GM21723 (cell line): ENCODE measurements around the gene PLG.
"Not testable (repeated sequence)": the region's sequence is repeated elsewhere in the genome, so short reads cannot be mapped to it uniquely, and the experiment has no call there.

Source experiments
- ATAC-seq: cut with Tn5 transposase; IDR thresholded peaks from one replicate; pipeline ENCODE4 v1.9.1; 2021; ENCODE audit warnings: mild to moderate bottlenecking, moderate library complexity; ENCODE audit not compliant: unreplicated experiment

Gene PLG

DNA sequence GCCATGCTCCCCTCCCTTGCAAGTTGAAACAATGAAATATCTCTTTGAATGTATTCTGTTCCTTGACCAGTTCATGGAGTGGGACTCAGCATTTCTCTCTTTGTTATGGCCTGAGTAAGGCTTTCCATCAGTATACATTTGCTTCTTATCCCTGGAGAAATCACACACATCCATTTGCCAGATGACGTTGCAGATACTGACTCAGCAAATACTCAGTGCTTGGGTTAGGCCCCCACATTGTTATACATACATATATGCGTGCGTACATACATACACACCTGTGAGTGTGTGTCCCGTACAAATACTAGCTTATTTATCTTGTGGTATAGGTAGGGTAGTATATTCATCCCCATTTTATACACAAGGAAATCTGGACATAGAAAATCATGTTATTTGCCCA is 72.4 kb downstream of the PLG start:
- ATAC-seq, result no peak

GRCh38 chr6:160775792-160776580 is 73.9 kb downstream of the PLG start:
- peak; percentile 90 for ATAC-seq

DNA sequence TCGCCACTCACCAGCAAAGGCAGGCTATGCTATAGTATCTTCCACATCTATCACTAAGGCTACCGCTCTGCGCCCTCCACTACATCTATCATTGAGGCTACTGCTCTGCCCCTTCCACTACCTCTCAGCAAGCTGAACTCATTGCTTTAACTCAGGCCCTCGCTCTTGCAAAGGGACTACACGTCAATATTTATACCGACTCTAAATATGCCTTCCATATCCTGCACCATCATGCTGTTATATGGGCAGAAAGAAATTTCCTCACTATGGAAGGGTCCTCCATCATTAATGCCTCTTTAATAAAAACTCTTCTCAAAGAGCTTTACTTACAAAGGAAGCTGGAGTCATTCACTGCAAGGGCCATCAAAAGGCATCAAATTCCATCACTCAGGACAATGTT is 77.1 kb downstream of the PLG start:
- not testable (repeated sequence) for ATAC-seq

DNA sequence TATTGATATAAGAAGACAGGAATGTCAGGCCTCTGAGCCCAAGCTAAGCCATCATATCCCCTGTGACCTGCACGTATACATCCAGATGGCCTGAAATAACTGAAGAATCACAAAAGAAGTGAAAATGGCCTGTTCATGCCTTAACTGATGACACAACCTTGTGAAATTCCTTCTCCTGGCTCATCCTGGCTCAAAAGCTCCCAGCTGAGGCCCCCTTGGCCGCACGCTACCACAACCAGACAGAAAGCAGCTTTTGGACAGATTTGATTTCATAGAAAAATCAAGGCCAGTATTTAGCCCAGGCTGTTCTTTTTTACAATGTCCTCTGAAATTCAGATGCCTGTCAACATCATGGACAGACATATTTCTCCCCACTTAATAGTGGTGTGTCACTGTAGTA is 78.6 kb downstream of the PLG start:
- ATAC-seq, result not testable (repeated sequence)

DNA sequence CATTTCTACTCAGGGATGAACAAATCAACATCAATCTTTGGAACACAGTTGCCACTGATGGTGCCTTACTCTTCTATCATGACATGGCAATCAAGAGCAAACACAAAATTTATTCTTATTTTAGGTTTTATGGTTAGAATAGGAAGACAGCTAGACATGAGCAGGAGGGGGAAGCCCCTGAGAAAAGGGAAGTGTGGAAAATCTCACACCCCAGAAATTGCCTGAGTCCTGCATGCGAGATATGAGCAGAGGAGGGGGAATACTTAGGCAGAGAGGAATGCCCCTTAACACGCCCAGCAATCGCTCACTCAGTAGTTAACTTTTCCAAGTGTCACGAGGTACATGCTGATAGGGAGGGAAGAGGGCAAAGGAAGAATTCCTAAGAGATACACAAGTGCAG is 79.3 kb downstream of the PLG start:
- ATAC-seq, result no peak

- no peak for ATAC-seq
Observed at GRCh38 chr6:160782228-160782627, 80.2 kb downstream of the PLG start.

DNA sequence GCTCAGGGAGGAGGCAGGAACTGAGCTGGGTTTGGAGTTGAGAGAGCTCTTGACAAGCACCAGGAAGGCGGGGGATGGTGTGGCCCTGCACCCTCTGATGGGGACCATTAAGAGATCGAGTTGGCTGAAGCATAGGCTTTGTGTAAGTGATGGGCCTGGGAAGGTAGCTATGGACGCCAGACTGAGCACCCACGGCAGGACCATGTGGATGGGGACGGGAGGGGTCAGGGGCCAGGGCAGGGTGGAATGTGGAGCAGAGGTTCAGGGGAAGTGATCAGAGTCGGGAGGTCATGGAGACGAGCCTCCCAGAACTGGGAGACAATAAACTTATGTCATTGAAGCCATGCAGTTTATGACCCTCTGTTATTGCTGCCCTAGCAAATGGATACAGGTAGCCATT is 81.7 kb downstream of the PLG start:
- no peak for ATAC-seq

- ATAC-seq, result not testable (repeated sequence)
Observed at GRCh38 chr6:160788126-160788525, 86.1 kb downstream of the PLG start.

DNA sequence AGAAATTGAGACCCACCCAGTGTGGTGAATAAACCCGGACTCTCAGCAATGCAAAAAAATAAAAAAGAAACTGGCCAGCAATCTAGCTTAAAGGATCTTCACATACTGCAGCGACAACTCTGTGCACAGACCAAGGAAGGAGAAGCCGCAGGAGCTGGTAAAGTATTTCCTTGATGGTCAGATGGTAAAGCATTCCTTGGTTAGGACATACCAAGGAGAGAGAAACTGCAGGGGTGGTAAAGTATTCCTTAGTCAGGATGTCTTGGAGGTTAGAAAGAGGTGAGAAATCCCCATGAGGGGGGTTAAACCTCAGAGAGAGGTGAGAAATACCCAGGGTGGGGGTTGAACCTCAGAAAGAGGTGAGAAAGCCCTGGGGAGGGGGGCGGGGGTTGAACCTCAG is 86.8 kb downstream of the PLG start:
- ATAC-seq, result no peak

DNA sequence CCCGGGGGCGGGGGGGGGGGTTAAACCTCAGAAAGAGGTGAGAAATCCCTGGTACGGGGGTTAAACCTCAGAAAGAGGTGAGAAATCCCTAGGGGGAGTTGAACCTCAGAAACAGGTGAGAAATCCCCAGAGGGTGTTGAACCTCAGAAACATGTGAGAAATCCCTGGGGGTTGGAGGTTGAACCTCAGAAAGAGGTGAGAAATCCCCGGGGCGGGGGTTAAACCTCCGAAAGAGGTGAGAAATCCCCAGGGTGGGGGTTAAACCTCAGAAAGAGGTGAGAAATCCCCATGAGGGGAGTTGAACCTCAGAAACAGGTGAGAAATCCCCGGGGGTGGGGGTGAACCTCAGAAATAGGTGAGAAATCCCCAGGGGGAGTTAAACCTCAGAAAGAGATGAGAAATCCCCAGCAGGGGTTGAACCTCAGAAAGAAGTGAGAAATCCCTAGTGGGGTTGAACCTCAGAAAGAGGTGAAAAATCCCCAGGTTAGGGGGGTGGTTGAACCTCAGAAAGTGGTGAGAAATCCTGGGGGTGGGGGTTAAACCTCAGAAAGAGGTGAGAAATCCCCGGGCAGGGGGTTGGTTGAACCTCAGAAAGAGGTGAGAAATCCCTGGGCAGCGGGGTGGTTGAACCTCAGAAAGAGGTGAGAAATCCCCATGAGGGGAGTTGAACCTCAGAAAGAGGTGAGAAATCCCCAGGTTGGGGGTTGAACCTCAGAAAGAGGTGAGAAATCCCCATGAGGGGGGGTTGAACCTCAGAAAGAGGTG is 87.4 kb downstream of the PLG start:
- peak; percentile 25 for ATAC-seq

DNA sequence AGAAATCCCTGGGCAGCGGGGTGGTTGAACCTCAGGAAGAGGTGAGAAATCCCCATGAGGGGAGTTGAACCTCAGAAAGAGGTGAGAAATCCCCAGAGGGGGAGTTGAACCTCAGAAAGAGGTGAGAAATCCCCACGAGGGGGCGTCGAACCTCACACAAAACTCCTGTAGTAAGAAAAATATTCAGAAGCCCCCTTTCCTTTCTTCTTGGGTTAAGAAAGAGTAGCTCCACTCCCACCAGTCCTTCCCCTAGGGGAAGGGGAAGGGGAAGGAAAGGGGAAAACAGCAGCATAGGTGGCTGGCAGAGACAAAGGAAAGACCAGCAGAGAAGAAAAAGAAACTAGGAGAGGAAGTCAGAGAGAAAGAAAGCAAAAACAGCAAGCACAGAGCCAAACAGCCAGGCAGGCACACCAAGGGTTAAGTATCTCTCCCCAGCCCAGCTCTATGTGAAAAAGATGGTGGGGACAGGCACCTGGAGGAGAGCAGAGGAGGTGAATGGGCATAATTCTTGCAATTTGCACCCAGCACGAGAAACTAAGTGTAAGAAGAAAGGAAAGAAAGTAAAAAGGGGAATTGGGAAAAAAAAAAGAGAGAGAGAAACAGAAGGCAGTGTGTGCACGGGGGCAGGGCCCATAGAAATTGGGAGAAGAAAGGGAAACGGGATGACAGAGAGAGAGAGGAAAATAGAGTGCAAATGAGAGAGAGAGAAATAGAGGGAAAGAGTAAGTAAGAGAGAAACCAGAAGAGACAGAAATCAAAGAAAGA is 88.2 kb downstream of the PLG start:
- ATAC-seq, result peak; percentile 46

DNA sequence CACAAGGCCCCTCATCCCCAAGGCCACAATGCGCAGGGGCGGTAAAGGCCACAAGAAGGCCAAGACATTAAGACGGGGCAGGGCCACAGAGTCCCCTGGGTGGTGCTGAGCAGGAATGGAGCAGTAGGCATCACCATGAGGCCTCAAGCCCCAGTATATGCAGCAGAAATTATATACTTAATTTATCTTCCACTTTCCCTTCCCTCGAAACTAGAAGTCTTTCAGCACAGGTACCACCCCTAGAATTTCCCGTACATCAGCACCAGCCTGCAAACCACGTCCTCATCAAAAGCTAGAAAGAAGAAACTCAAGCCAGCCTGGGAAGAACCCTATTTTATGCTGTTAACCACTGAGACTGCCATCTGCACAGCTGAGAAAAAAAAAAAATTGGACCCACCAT is 89.4 kb downstream of the PLG start:
- ATAC-seq, result peak; percentile 76

DNA sequence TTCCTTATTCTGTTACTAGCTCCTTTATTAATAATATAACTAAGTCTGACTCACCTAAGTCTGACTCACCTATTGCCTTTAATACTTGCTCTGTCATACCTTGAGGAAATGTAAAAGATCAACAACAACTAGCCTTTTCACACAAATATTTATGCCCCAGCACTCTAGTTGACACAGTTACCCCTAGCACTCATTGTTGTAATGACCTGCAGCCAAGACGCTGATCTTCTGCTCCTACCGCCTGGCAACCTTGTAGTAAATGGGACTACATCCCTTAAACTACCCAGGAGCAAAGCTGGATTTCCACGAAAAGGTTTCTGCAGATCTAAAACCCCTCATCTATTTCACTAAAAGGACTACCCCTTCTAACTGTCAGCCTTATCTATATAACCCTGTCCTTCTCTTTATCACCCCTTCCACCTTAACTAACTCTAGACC is 90.0 kb downstream of the PLG start:
- peak; percentile 47 for ATAC-seq

DNA sequence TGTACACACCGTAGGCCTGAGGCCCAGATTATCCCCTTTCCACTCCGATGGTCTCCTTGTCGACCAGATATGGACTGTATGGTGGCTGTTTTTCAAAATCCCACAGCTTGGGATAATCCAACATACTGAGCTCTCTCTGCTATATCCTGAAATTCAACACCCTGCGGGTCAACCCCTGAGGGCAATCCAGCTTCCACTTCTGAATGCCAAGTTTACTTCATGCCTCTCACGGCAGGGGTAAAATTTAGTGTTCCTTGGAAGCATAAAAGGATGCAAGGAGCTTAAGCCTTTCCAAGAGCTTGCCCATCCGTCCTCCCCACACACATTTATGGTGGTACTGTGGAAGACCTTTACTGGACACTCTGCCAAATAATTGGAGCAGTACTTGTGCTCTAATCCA is 90.7 kb downstream of the PLG start:
- ATAC-seq, result no peak

DNA sequence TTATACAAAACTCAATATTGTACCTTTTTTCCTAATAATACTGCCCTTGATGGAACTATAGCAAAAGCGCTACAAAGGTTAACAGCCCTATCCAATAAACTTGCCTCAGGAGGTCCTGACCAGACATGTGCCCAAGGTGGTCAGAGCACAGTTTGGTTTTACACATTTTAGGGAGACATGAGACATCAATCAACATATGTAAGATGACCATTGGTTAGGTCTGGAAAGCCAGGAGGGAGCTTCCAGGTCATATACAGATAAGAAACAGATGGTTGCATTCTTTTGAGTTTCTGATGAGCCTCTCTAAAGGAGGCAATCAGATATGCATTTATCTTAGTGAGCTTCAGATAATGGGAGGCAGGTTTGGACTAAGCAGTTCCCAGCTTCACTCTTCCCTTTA is 91.6 kb downstream of the PLG start:
- ATAC-seq, result no peak

DNA sequence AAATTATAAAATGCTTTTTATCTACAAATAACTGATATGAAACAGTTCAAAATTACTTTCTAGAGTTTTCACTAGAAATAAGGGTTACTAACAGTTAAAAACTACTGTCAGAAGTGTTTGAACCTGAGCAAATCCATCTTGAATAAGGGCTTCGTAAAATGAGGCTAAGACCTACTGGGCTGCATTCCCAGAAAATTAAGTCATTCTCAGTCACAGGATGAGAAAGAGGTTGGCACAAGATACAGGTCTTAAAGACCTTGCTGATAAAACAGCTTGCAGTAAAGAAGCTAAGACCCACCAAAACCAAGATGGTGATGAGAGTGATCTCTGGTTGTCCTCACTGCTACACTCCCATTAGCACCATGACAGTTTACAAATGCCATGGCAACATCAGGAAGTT is 93.7 kb downstream of the PLG start:
- no peak for ATAC-seq

- no peak for ATAC-seq
Observed at GRCh38 chr6:160798625-160799024, 96.6 kb downstream of the PLG start.

GRCh38 chr6:160799801-160800506 is 97.9 kb downstream of the PLG start:
- ATAC-seq, result no peak

- no peak for ATAC-seq
Observed at GRCh38 chr6:160801418-160801817, 99.4 kb downstream of the PLG start.

DNA sequence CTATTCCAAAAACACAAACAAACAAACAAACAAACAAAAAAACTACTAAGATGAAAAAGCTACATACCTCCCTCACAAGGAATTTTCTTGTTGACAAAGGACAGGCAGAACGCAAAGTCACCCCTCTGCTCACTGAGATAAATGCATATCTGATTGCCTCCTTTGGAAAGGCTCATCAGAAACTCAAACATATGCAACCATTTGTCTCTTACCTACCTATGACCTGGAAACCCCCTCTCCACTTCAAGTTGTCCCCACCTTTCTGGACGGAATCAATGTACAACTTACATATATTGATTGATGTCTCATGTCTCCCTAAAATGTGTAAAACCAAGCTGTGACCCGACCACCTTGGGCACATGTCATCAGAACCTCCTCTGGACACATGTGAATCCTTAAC is 100.0 kb downstream of the PLG start:
- not testable (repeated sequence) for ATAC-seq
